CD14-positive monocyte (primary cell): ENCODE data around the gene EPHB6. TPM values are rescaled to one million over a fixed set of nuclear protein-coding genes. Genes with fewer than 3 reads are reported as not detected.

Source experiments
- DNase-seq, 3 donors: peaks; one replicate each; pipeline ENCODE4 v3.0.0-alpha.2; 2011 to 2022
- H2AFZ ChIP-seq: 2 replicates; pipeline ENCODE4 v1.6.0; 2012; ENCODE audit warnings: mild to moderate bottlenecking, low read depth, low read length, inconsistent platforms; ENCODE audit not compliant: insufficient read depth, poor library complexity, severe bottlenecking
- H3K27ac ChIP-seq, 2 donors: 1 replicate in 1 of 2; 2 replicates in 1 of 2; pipeline ENCODE4 v1.5.1; 2012 to 2013; ENCODE audit warnings: low read length in 2 of 2, control low read depth in 1 of 2, inconsistent platforms in 1 of 2, low read depth in 1 of 2, mild to moderate bottlenecking in 1 of 2
- H3K27me3 ChIP-seq, 2 donors: one replicate each; pipeline versions ENCODE4 v1.6.0 to v1.6.1; 2011 to 2013; ENCODE audit warnings: low read length in 2 of 2; ENCODE audit not compliant: control insufficient read depth in 2 of 2, insufficient read depth in 2 of 2
- H3K36me3 ChIP-seq, 2 donors: replicated peaks in 1 of 2; 1 replicate in 1 of 2; 2 replicates in 1 of 2; pipeline versions ENCODE4 v1.5.1 to v1.6.1; 2012 to 2013; ENCODE audit warnings: low read length in 2 of 2, control low read depth in 1 of 2, inconsistent platforms in 1 of 2, mild to moderate bottlenecking in 1 of 2; ENCODE audit not compliant: insufficient read depth in 2 of 2, control insufficient read depth in 1 of 2
- H3K4me1 ChIP-seq, 2 donors: 1 replicate in 1 of 2; 2 replicates in 1 of 2; pipeline versions ENCODE4 v1.5.1 to v1.6.1; 2012 to 2013; ENCODE audit warnings: low read length in 2 of 2, control low read depth in 1 of 2, inconsistent platforms in 1 of 2, mild to moderate bottlenecking in 1 of 2, moderate library complexity in 1 of 2; ENCODE audit not compliant: insufficient read depth in 2 of 2, control insufficient read depth in 1 of 2
- H3K4me2 ChIP-seq: replicated peaks from 2 replicates; pipeline ENCODE3; 2012; ENCODE audit warnings: low read length, moderate library complexity, mild to moderate bottlenecking; ENCODE audit not compliant: poor library complexity, severe bottlenecking; ENCODE audit errors: extremely low read depth
- H3K4me3 ChIP-seq, 3 experiments: fragments of 200-600 bp in 1 of 3; sonication (generic) in 1 of 3; replicated peaks in 1 of 3; 1 replicate in 2 of 3; 2 replicates in 1 of 3; pipeline ENCODE4 v1.5.1; 2011 to 2013; ENCODE audit warnings: low read length in 3 of 3, mild to moderate bottlenecking in 3 of 3, control low read depth in 2 of 3, low read depth in 2 of 3, inconsistent platforms in 1 of 3, moderate library complexity in 1 of 3
- H3K79me2 ChIP-seq: 2 replicates; pipeline ENCODE4 v1.6.0; 2012; ENCODE audit warnings: mild to moderate bottlenecking, control low read depth, inconsistent platforms, low read length, moderate library complexity; ENCODE audit not compliant: insufficient read depth
- H3K9ac ChIP-seq: 2 replicates; pipeline ENCODE4 v1.6.0; 2017; ENCODE audit warnings: low read length, mild to moderate bottlenecking; ENCODE audit not compliant: insufficient read depth, poor library complexity, severe bottlenecking
- H3K9me3 ChIP-seq, 2 donors: replicated peaks in 1 of 2; 1 replicate in 1 of 2; 2 replicates in 1 of 2; pipeline versions ENCODE4 v1.5.1 to v1.6.1; 2012 to 2013; ENCODE audit warnings: low read length in 2 of 2, control low read depth in 1 of 2; ENCODE audit not compliant: control insufficient read depth in 1 of 2, insufficient read depth in 1 of 2
- H4K20me1 ChIP-seq: 2 replicates; pipeline ENCODE4 v1.6.0; 2012; ENCODE audit warnings: mild to moderate bottlenecking, low read length, control low read depth, moderate library complexity; ENCODE audit not compliant: insufficient read depth
- H3K27ac Mint-ChIP-seq, 7 donors: one replicate each; pipeline ENCODE4 v1.8.0; 2020; ENCODE audit warnings: mild to moderate bottlenecking in 7 of 7, mixed read lengths in 7 of 7, moderate library complexity in 6 of 7, inconsistent platforms in 2 of 7
- H3K27me3 Mint-ChIP-seq, 3 donors: one replicate each; pipeline ENCODE4 v1.8.0; 2021 to 2022; ENCODE audit warnings: low read depth in 3 of 3, mild to moderate bottlenecking in 3 of 3, mixed read lengths in 3 of 3, moderate library complexity in 3 of 3, inconsistent platforms in 1 of 3
- H3K36me3 Mint-ChIP-seq, 2 donors: one replicate each; pipeline ENCODE4 v1.8.0; 2020; ENCODE audit warnings: mixed read lengths in 2 of 2, inconsistent platforms in 1 of 2, mild to moderate bottlenecking in 1 of 2
- H3K4me1 Mint-ChIP-seq: one replicate; pipeline ENCODE4 v1.8.0; 2020; ENCODE audit warnings: mild to moderate bottlenecking, mixed read lengths
- H3K4me3 Mint-ChIP-seq, 2 donors: one replicate each; pipeline ENCODE4 v1.8.0; 2020; ENCODE audit warnings: mild to moderate bottlenecking in 2 of 2, mixed read lengths in 2 of 2, moderate library complexity in 1 of 2
- H3K9me3 Mint-ChIP-seq, 7 donors: one replicate each; pipeline ENCODE4 v1.8.0; 2020 to 2022; ENCODE audit warnings: mixed read lengths in 7 of 7, mild to moderate bottlenecking in 6 of 7, moderate library complexity in 6 of 7, inconsistent platforms in 2 of 7
- CTCF ChIP-seq: fragments of 200-600 bp; IDR thresholded peaks from one replicate; pipeline ENCODE4 v1.8.0; 2022; ENCODE audit warnings: antibody characterized with exemption, mild to moderate bottlenecking
- WGBS: methylation state at CpG from one replicate; pipeline ENCODE4 v1.1.5; 2013; ENCODE audit warnings: missing lambda C conversion rate; ENCODE audit not compliant: insufficient coverage; 5-methylcytosine and 5-hydroxymethylcytosine counted together
- intact Hi-C, 2 donors: fragments of 100-400 bp; cut with micrococcal nuclease; formaldehyde crosslinking; loops; one replicate each; pipeline versions ENCODE4 v1.15.0 to v1.15.1; 2023
- polyA plus RNA-seq, 3 donors: library from polyadenylated mRNA; depleted of rRNA in 1 of 3; unstranded in 2 of 3; stranded (reverse) in 1 of 3; fragments of 300-500 nt in 2 of 3; fragments of >200 nt in 1 of 3; fragmentation: Illumina TruSeq in 2 of 3; gene quantifications; 1 replicate in 2 of 3; 2 replicates in 1 of 3; pipeline ENCODE4 v1.2.3, GENCODE V29; 2012 to 2021

The EPHB6 gene
- polyA plus RNA-seq, 3 donors, result 7.9 to 18.2 (median 9.3) TPM

GRCh38 chr7:142913566-142913965 is 58.7 kb downstream of the EPHB6 start:
- Histone ChIP-seq H3K4me1 (peaks cover 26 to 30% of the 10 kb centered on the region in 2 donors), H3K36me3 (no peaks in the 10 kb centered on the region), H2AFZ (peak overlapping the region; percentile 10), H3K79me2 (no peaks in the 10 kb centered on the region), H3K27ac (no peak overlapping the region), H3K4me2 (no peak overlapping the region), H3K4me3 (no peak overlapping the region), H4K20me1 (no peaks in the 10 kb centered on the region), H3K27me3 (no peaks in the 10 kb centered on the region), H3K9me3 (no peaks in the 10 kb centered on the region), H3K9ac (no peak overlapping the region)
- Mint-ChIP-seq H3K27ac (peak overlapping the region in 1 of 7 donors; percentile 3), H3K4me3 (no peak overlapping the region), H3K27me3 (peaks cover 3 to 5% (median 4%) of the 10 kb centered on the region in 3 donors), H3K4me1 (peaks cover 36% of the 10 kb centered on the region), H3K36me3 (no peaks in the 10 kb centered on the region), H3K9me3 (no peaks in the 10 kb centered on the region)
- no peak for TF ChIP-seq CTCF
- peak in 1 of 3 donors; percentile 26 for DNase-seq
- 100% methylated on average over 1 of the region's 2 CpGs for WGBS
- intact Hi-C loops, result no loop called here

- WGBS, result no CpG with 5 or more reads among the region's 1 CpG
- Histone ChIP-seq H3K4me1 (peaks cover 20 to 24% of the 10 kb centered on the region in 2 donors), H3K36me3 (no peaks in the 10 kb centered on the region), H4K20me1 (no peaks in the 10 kb centered on the region), H3K4me2 (no peak overlapping the region), H3K27me3 (no peaks in the 10 kb centered on the region), H3K27ac (no peak overlapping the region), H3K9ac (no peak overlapping the region), H3K4me3 (no peak overlapping the region), H3K79me2 (no peaks in the 10 kb centered on the region), H2AFZ (no peak overlapping the region), H3K9me3 (no peaks in the 10 kb centered on the region)
- Mint-ChIP-seq H3K36me3 (no peaks in the 10 kb centered on the region), H3K9me3 (no peaks in the 10 kb centered on the region), H3K27me3 (peaks cover 4 to 8% (median 5%) of the 10 kb centered on the region in 3 donors), H3K4me1 (peaks cover 30% of the 10 kb centered on the region), H3K27ac (no peak overlapping the region), H3K4me3 (no peak overlapping the region)
- intact Hi-C loops, result no loop called here
- TF ChIP-seq CTCF, result no peak
- DNase-seq, result no peak
Observed at GRCh38 chr7:142914121-142914520, 59.2 kb downstream of the EPHB6 start.
